SK-N-DZ (cell line): ENCODE measurements around the gene NFIA.

Source experiments
- DNase-seq: peaks from one replicate; pipeline ENCODE4 v3.0.0-alpha.2; 2015; ENCODE audit warnings: low spot score

NFIA gene

DNA sequence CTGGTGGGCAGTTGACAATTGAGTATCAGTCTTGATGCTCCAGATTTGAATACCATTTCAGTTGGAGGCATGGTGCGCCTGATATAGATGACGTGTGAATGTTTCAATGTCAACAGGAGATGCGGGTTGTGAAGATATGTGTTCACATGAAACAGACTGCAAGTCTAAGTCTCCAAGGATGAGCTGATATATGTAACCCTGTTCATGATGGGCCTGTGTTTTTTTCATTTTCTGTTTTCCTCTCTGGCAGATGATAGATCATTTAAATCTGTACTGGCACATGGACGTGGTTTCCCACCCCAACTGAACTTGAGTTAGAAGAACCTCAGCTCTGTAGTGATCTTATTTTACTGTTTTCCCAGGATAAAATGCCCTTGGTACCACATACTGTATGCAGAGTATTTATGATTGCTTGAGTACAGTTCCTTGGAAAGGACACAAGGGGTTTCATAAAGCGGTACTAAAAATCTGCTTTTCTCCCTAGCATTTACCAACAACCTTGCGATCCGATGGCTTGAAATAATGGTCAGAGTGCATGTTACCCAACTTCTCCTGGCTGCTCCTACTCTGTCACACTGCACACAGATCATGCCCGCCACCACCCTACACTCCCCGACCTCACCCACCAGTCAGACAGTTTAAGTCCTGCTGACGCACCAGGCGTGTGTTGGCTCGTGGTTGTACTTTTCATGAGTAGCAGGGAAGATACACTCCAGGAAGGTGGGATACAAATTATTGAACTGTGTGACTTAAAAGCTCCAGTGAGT, 131.1 kb downstream of the NFIA start:
- no peak for DNase-seq

DNA sequence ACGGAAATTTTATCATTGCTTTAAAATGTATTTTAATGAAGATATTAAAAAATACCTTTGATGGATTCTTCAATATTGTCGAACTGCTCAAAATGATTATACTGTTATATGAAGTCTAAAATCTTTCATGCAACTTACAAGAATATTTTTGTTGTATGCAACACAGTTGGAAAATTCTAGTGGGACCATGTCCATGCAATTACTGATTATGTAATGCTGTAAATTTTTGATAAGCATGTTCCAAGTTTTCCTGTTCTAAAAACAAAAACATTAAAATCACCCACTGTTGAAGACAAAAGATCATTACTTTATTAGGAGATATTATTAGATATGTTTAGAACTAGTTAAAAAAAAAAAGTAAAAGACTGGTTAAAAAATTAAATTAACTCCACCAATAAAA, 132.8 kb downstream of the NFIA start:
- no peak for DNase-seq

DNA sequence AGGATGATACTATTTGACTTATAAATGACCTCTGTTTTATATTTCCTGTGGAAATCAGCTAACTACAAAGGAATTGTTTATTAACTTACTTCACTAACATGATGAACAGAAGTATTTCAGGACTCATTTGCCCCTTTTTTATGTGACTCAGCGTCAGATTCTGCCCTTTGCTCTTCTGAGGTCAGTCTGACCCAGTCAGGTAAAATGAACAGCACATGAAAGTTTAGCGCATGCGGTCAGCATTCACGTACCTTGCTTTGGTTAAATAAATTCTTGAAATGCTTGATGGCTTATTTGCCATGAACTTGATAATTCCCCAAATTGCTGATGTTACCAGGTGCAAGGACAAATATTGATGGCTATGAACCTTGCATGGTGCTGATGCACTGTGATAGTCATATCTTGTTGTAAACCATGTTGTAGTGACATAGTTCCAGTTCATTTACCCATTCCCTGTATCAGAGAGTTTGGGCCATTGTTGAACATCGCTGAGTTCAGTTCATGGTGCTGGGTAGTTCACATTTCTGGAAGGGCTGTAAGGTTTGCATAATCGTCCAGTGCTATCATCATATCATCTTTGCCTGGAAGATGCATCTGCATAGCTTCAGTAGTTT, 133.4 kb downstream of the NFIA start:
- DNase-seq, result no peak

DNA sequence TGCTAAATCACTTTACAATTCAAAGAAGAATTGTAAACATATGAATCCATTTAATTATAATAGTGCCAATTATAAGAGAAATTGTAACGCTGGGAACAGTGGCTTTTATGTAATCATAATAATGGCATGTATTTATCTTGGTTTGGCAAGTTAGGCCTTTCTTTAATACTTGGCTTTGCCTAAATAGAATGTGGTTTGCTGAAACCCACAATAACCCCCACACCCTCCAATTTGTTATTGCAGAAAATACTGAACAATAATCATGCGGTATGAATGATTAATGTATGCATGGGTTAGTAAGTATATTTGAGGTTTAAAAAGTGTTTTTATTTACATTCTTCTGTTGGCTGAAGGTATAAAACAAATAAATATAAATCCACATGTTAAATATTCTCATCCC, 138.2 kb downstream of the NFIA start:
- no peak for DNase-seq

DNA sequence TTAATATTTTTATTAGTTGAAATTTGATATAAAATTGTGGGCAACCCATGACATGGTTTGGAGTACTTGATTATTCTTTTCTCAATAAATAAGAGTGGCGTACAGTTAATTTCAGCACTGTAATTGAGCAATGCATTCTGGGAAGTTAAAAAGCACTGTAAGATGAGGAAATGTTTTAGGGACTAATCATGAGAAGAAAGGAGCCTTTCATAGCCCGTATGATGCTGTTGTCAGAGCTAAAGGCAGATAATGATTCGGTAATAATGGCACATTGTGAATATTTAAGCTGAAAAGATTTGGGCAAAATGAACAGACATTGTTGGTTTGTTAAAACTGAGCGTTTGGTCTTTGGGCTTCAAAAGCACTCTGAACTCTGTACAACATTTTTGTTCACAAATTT, 139.3 kb downstream of the NFIA start:
- DNase-seq, result no peak

DNA sequence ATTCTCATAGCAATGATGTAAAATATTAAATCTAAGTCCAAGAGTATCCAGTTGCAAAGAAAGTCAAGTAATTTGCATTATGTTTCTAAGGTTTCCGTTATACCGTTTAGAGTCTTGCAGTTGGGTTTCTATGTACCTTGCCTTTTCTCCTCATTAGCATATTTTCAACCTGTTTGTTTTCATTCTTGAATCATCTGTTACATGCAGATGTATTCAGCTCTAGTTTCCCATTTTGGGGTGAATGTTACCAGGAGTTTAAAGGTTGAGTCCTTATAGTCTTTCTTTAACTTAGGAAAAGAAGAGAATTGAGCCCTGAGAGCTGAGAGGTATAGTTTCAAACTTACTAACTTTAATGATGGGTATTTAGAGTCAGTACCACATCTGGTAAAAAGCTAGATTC, 139.9 kb downstream of the NFIA start:
- no peak for DNase-seq

DNA sequence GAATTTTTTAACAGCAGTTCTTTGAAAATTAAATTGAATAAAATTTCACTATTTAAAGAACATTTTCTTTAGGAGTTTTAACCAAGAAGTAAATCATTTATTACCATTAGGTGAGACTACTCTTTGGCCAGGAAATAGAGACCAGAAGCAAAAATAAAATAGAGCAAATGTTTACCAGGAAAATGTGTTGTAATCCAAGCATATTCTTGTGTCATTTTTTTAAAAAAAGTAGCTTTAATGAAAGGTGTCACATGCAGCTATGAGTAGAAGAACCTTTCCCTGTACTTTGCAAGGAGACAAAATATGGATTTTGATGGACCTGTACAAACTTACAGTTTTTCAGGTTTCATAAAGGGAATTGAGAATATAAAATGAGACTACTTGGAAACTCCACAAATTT, 140.8 kb downstream of the NFIA start:
- no peak for DNase-seq

DNA sequence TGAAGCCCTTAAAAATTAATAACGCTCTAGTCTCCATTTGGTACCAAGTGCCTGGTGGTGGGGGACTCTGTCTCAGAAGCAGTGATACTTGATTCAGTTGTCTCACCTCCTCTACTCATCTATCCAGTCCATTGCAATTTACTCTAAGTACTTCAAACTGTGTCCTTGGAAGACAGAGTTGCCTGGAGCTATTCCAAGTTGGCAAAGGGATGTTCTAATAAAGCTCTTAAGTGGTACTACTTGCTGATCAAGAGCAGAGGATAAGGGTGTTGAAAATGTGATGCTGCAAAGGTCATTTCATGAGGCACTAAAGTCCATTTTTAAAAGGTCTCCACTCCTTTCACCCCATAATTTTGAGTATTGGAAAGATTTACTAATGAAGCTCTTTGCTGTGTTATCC, 142.2 kb downstream of the NFIA start:
- no peak for DNase-seq

DNA sequence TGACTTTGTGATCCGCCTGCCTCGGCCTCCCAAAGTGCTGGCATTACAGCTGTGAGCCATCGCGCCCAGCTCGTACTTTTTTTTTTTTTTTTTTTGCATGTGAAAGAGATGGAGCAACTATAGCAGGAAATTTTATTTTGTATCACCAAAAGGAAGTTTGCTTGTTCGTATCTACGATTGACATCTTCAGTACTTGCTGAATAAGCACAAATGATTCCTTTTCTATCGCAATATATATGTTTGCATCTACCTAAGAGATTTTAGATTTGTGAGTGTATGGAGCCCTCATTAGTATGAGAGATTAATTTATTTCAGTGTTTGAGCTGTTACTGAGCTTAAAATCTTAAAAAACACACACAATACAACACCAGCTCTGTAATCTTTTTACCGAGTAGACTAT, 143.1 kb downstream of the NFIA start:
- no peak for DNase-seq

DNA sequence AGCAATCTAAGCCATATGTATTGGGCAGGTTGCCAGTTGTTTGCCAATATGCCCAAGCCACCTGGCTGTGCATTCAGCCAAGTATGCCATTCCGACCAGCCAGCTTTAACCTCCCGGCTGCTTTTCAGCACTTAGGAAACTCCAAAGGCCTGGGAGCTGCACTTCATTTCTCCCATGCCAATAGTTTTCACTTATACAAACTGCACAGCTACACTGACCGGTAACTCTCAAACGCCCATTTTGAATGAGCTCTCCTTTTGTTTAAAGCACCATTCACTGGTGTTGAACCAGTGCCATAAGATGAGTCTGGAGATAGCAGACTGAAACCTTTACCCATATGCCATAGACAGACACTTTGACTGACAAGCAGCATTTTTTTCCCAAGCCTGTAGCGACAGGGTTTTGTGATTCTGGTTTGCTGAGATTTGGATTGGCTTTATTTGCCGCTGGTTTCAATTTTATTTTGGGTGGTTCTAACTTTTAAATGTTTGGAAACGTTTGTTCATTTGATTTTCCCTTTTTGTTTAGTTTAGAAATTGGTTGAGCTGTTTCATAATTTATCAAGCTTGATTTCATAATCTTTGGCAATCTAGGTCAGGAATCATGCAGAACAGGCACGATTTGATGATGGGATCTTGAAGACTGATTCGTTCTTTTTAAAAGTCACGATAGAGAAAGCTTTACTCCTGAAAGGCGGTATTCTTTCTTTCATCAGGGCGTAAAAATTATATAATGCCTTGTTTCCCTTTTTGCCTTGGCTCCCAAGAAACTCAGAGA, 144.6 kb downstream of the NFIA start:
- DNase-seq, result peak; percentile 2

DNA sequence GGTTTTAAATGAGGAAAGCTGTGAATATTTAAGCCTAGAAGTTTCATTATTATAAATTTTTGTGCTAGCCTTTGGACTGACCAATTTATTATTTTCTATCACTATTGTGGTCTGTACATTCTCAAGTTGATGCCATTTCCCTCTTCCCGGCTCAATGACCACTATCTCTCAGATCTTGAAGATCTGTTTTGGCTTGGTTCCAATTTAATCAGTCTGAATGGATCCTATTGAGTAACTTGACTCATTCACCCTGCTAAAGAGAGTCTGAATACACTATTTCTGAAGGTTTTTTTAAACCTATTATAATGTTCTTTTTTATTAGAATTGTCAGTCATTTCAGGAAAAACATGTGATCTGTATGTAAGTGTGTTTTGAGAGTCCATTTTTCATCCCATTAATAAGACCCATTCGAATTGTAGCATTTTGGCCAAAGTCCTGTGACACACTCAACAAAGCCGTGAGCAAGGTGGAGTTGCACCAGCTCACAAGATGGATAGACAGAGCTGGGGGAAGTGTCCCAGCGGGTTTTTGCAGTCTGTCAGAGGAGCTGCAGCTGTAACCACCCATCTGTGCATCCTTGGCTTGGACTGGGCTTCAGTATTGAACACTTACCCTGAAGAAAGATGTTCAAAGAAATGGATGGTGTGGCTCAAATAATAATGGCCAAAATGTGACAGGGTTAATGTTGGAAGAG, 145.6 kb downstream of the NFIA start:
- DNase-seq, result peak; percentile 69

DNA sequence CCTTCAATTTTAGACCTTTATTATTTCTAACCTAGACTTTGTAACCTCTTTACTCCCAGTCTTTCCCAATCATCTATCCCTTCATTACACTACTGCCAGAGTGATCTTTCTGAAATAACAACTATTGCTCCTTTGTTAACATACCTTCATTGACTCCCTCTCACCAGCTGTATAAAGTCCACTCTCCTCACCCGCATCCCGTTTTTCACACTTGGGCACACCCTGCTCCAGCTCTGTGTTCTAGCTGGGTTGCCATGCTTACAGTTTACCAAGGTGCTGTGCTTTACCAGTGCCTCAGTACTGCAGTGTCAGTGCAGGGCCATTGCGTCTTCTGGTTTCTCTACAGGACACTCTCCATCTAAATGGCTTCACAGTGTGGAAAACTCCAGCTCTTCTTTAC, 148.2 kb downstream of the NFIA start:
- no peak for DNase-seq

DNA sequence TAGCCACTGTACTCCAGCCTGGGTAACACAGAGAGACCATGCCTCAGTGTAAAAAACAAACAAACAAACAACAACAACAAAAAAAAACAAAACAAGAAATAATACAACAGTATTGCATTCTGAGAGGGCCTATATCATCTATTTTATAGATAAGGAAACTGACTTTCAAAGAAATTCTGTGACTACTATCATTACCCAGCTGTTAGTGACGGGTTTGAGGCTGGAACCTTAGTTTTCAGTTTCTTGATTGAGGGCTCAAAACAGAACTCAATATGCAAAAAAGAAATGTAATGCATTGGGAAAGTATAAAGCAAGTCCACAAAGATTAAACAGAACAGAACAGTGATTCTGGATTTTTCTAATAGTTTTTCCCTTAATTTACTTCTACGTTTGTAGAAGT, 149.4 kb downstream of the NFIA start:
- no peak for DNase-seq

DNA sequence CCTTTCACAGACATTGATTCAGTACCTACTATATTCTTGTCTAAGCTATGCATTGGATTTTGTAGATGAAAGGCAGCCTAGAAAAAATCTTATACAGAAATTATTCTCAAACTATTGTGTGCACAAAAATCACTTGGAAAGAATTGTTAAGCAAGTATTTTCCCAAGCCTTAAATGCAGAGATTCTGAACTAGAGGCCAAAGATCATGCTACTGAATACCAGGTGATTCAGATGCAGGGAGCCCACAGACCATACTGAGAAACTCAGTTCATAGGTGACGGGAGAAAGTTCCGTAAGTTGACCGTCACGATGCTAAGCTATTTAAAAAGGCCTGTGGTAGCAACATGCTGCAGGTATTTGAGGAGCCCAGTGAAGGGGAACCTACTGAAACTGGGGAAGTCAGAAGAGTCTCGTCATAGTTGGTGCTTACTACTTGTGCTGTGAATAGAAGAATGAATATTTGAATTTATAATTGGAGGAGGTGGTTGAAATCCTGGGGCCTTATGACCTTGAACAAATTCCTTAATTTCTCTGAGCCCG, 150.8 kb downstream of the NFIA start:
- DNase-seq, result no peak

DNA sequence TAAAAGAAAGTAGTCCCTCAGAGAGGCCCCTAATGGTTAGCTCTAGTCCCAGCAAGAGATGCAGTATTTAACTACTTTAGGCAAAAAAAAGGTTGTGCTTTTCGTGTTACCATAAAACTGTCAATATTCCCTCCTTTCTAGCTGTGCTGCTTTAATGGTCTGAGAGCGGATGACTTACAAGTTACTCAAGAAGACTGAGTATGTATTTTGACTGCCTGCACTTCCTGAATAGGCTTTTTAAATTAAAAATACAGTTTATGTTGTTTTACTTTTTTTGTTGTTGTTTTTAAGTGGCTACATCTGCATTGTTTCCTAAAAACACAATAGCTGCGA, 152.2 kb downstream of the NFIA start:
- no peak for DNase-seq

DNA sequence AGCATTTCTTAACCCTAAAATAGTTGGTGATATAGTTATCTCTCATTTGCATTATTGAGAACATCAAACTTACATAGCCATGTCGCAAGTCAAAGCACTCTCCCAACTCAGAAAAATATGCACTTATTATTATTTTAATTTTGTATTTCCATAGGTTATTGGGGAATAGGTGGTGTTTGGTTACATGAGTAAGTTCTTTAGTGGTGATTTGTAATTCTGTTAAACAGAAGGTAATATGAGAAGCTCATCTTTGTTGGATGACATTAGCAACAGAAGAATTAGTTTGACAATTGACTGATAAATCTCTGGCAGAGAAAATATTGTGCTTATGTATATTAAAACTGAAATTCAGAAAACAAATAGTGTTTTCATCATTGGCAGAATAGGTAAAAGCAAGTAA, 154.8 kb downstream of the NFIA start:
- no peak for DNase-seq

DNA sequence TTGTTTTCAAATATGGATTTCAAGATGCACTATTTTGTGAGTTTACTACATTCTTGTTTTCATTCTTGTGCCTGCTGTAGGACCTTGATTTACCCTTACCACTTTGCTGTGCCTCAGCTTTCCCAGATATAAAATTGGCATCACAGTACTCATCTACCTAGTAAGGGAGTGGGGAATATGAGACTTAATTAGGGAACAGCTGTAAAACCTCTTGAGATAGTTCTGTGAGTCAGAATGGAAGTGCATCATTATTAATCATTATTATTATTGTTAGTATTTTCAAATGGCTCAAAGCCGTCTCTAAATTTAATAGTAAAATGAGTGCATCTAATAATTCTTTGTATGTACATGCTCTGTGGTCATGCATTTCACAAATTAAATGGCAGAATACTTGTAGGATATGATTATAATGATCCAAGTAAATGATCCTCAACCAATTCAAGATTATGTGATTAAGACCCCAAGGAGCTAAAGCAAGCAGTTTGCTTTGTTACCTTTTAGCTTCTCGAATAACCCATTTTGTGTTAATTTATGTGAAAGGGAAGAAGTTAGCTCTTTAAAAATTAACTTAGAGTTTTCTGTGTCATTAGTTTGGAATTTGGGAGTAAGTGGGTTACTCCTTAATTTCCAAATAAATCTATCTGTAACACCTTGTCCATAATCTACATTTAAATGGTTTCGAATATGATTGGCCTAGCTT, 155.4 kb downstream of the NFIA start:
- no peak for DNase-seq

DNA sequence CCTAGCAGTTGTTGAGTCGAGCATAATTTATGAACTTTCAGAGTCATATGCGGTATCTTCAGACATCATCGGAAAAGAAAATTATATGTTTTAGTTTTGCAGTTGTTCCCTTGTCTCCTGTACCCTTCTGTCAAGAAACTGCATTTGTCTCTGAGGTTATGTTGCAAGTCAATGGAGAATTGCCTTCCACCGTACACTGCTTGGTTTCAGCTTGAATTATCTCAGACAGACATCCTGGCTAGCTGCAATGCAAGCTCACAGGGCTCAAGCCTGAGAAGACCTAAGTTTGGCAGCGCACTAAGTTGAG, 156.0 kb downstream of the NFIA start:
- no peak for DNase-seq

DNA sequence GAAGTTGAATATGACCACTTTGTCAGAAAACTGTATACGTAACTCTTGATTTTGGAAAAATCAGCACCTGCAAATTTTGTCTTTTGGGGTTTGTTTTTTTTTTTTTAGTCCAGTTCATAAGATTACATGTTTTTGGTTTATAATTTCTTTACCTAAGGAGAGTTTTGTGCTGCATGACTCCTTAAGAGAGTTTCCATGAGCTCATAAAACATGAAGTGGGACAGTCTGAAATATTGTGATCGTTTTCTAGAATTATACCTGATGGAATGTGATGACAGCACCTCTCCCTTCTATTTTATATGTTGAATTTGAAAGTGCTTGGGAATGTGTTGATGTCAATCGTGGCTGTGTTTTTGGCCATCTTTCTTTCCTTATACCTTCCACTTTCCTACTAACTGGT, 158.5 kb downstream of the NFIA start:
- DNase-seq, result no peak

DNA sequence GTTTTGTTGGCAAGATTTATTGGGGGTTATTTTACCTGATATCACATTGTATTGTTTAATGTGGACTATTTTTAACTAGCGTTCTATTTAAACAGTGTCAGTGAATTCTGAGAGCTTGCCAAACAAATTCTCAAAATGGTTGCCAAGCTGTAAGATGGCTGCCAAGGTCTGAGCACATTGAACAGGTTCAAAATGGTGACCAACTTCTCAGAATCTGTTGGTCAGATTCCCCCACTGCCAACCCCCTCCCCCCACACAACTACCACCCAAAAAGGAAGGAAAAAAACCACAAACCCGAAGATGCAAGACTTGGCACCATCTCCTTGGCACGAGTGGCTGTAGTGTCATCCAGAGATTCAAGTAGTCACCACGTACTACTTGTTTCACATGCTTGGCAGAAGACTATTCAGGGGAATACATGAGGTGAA, 159.1 kb downstream of the NFIA start:
- DNase-seq, result no peak

DNA sequence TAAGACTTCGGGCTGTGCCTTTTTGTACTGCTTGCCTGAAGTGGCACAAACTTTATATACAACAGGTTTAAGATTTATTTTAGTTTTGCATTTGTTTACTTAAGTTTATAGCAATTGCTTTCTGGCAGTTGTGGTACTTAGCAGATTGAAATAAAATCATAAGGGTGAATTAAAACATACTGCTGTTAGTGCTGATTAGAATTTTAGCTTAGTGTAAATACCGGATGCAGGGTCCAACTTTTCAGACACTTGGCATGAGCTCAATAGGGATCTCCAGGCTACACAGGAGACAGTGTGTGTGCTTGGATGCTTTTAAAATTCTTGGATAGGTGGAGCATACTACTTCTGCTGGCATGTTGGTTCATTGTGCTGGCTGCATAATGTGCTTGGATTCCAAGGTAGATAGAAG, 159.6 kb downstream of the NFIA start:
- no peak for DNase-seq

DNA sequence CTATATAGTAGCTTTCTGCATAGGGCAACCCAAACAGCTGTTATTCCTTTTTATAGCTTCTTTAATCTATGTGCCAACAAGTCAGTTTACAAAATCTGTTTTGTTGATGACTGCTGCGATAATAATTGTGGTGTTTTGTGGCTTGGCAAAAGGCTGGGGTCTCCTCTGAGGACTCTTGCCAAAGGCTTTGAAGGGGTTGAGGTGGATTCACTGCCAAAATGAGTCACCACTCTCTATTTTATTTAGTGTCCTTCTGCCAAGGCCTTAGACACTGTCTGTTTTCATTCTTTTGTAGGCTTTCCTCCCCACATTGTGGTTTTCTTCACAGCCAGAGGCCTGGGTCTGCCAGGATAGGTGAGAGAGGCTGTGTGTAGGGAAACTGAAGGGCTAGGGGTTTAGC, 161.8 kb downstream of the NFIA start:
- DNase-seq, result no peak
